Epithelial cell of esophagus (primary cell): ENCODE results near the gene KIF26B.

Experiments
- DNase-seq: peaks from one replicate; pipeline ENCODE4 v3.0.0; 2010; ENCODE audit warnings: low read depth
- H3K4me3 ChIP-seq: 2 replicates; pipeline ENCODE4 v1.5.1; 2011; ENCODE audit warnings: mild to moderate bottlenecking, low read length, control low read depth
- TF ChIP-seq, protein P1 (sequence below): IDR thresholded peaks from 2 replicates; pipeline ENCODE4 v1.5.1; 2011; ENCODE audit warnings: low read depth, mild to moderate bottlenecking, low read length, control low read depth, inconsistent platforms; ENCODE audit not compliant: insufficient read depth; ENCODE audit errors: missing control alignments

KIF26B gene

DNA sequence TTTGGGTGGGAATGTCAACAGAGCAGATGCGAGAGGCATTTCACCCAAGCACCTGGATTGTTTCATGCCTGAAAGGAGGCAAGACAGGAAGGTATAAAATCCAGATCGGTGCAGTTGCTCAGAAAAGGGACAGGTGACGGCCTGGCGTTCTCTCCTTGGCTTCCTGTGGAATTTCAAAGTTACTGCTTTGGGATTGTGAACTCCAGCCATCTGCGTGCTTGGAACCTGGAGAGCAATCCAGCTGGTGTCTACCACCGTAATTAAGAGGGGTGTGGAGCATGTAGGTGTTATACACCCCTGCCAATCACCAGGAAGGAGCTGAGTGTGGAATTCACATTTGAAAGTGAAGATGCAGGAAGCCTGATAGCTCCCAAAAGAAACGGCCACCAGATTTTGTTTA is 286.1 kb downstream of the KIF26B start:
- no peak for DNase-seq
- TF ChIP-seq, protein P1, sequence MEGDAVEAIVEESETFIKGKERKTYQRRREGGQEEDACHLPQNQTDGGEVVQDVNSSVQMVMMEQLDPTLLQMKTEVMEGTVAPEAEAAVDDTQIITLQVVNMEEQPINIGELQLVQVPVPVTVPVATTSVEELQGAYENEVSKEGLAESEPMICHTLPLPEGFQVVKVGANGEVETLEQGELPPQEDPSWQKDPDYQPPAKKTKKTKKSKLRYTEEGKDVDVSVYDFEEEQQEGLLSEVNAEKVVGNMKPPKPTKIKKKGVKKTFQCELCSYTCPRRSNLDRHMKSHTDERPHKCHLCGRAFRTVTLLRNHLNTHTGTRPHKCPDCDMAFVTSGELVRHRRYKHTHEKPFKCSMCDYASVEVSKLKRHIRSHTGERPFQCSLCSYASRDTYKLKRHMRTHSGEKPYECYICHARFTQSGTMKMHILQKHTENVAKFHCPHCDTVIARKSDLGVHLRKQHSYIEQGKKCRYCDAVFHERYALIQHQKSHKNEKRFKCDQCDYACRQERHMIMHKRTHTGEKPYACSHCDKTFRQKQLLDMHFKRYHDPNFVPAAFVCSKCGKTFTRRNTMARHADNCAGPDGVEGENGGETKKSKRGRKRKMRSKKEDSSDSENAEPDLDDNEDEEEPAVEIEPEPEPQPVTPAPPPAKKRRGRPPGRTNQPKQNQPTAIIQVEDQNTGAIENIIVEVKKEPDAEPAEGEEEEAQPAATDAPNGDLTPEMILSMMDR = no peak
- no peak overlapping the region for H3K4me3 ChIP-seq

DNA sequence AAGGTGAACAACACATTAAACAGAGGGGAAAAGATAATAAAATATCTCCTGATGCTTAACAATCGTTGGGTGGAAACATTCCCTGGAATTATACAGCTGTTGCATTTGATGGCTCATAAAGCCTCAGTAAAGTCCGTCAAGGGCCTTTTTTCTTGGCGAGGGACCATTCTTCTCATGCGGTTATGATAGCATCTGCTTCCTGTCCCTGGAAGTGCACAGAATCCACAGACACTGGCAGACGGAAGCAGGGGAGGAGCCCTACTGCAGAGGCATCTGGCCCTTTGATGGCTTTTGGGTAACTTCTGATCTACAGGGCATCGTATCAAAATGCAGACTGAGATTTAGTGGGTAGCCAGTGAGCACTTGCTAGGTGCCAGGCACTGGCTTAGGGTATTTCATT is 286.9 kb downstream of the KIF26B start:
- TF ChIP-seq, protein P1 = no peak

DNA sequence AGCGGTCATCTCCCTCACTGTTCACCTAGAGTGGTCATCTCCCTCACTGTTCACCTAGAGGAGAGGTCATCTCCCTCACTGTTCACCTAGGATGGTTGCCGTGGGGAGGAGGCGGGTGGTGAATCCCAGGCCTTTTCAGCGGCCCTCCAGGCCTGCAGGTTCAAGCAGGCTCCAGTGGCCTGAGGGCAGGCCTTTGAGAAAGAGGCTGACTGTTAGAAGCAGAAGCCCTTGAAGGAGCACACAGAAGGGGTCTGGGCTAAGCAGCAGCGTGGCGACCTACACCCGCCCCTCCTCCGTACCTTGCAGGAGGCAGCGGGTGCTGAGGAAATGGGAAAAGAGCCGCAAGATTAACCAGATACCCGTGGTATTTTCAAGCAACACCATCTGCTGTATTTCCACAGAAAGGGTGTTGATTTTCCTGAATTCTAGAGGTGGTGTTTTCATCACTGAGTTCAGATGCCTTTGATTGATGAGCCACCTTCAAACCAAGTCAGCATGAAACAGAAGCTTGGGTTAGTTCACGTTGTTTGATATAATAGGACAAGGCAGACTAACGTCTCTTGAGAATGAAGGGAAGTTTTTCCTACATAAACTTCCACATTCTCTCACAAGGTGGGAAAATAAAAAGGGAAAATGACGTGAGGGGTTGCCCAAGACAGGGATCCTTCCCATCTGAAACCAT is 289.5 kb downstream of the KIF26B start:
- no peak overlapping the region for H3K4me3 ChIP-seq
- DNase-seq = no peak
- TF ChIP-seq, protein P1 = no peak

More for the DNA sequence above, 286.9 kb downstream of the KIF26B start:
- H3K4me3 ChIP-seq = no peak overlapping the region
- DNase-seq = no peak

DNA sequence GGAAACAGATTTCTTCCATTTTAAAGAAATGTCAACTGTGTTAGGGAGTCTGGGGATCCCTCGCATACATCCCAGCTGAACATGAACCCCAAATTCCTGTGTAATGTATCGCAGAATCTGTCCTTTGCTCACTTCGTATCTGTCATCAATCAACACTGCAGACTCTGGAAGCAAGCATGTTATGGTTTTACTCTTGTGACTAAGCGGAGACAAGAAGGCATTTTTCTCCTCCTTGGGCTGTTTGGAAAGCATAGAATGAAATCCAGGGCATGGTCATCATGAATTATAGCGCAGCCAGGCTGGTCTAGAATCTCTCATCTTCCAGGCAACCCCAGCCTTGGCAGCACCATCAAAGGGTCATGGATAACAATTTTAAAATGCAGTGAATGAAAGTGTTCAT is 290.2 kb downstream of the KIF26B start:
- H3K4me3 ChIP-seq = no peak overlapping the region
- DNase-seq = no peak
- TF ChIP-seq, protein P1 = no peak

DNA sequence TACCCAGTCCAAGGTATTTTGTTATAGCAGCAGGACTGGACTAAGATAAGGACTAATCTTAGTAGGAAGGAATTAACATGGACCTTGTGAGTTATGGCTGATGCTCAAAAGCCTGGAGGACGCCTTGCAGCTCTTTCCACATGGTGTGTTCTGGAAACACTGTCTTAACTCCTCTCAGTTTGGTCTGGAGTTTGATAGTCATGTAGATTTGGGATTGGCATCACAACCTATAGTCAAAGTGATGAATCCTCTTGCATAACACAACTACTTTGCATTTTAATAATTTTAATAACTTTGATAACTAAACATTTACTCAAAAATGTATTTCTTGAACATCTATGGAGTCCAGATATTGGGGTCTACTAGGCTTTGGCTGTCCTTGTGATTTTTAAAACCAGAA is 293.7 kb downstream of the KIF26B start:
- no peak overlapping the region for H3K4me3 ChIP-seq
- DNase-seq = no peak
- TF ChIP-seq, protein P1 = no peak

DNA sequence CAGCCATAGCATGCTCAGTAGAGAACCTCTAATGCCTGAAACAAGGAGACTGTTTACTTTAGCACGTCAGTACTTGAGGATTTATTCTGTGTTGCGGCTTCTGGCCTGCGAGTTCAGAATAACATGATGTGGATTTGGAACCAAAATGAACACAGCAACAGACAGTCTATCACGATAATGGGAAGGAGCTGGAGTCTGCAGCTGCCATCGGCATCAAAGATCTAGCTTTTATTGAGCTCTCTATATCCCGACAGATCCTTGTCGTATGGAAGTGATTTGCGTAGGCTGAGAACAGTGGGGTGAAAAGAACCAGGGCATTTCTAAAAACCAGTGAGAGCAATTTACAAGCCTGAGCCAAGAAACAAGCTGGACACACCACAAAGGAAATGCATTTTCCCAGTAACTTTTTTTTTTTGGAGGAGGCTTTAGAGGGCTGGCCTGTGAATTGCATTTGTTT is 294.2 kb downstream of the KIF26B start:
- TF ChIP-seq, protein P1 = no peak
- no peak overlapping the region for H3K4me3 ChIP-seq
- no peak for DNase-seq

DNA sequence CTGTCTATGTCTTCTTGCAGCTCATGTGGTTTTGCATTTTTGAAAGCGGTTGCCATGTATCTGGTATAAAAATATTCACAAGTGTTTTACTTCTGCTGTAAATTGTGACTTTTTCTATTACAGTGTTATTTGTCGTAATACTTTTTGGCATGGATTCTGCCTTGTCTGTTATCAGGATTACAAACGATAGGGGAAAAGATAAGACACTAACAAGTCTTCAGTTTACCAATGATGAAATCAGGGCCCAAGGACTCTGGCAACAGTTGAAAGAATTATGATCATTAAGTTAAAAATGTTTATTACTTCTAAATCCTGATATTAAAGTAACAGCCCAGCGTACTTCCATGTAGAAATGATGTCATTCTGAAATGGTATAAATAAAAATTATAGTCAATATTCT is 298.8 kb downstream of the KIF26B start:
- DNase-seq = no peak
- no peak overlapping the region for H3K4me3 ChIP-seq
- TF ChIP-seq, protein P1 = no peak
